HepG2 (cell line): ENCODE data around the gene PHYHIPL. TPM values are rescaled to one million over a fixed set of nuclear protein-coding genes. Genes with fewer than 3 reads are reported as not detected.

ENCODE experiments used
- ATAC-seq: fragments of 200-7000 bp; cut with Tn5 transposase; 3 replicates; pipeline ENCODE4 v1.9.1; 2020; ENCODE audit warnings: mild to moderate bottlenecking, moderate library complexity
- BruUV-seq: library from RNA; stranded (reverse); fragments of 400-500 nt; replicated peaks from 2 replicates; lab custom pipeline; 2021; lab: Mats Ljungman, UMichigan
- CTCF ChIA-PET: fragments of 300-600 bp; formaldehyde crosslinking; extraction: SDS; loops from one replicate; lab custom pipeline; 2021; ENCODE audit warnings: low total read pairs, inconsistent platforms, low intra/inter-chr PET ratio; lab: Yijun Ruan, JAX
- POLR2A ChIA-PET: fragments of 350-600 bp; sonication (Branson Sonifier 250); formaldehyde crosslinking; loops from one replicate; lab custom pipeline; 2020; ENCODE audit warnings: antibody characterized with exemption, inconsistent platforms; lab: Yijun Ruan, JAX
- DNase-seq: peaks from one replicate; pipeline ENCODE4 v3.0.0-alpha.2; 2015; ENCODE audit warnings: low spot score
- FAIRE-seq: peaks from 3 replicates; lab custom pipeline; 2011; peaks lifted over from hg19 to GRCh38; lab: Jason Lieb, UNC
- H2AFZ ChIP-seq: one replicate; pipeline ENCODE4 v1.6.1; 2011; ENCODE audit warnings: low read length, inconsistent platforms
- H3K27ac ChIP-seq: fragments of 300-600 bp; 3 replicates; pipeline ENCODE4 v1.8.0; 2011; ENCODE audit warnings: mixed run types, mild to moderate bottlenecking, mixed read lengths, low read length, inconsistent platforms; ENCODE audit not compliant: insufficient read depth; ENCODE audit errors: extremely low read length
- H3K27me3 ChIP-seq, 2 experiments: fragments of 200-600 bp in 1 of 2; 2 replicates in 1 of 2; 3 replicates in 1 of 2; pipeline versions ENCODE4 v1.6.0 to v1.8.0; 2011; ENCODE audit warnings: low read length in 2 of 2, mild to moderate bottlenecking in 2 of 2, moderate library complexity in 2 of 2, inconsistent platforms in 1 of 2; ENCODE audit not compliant: insufficient read depth in 2 of 2, control insufficient read depth in 1 of 2
- H3K36me3 ChIP-seq, 2 experiments: fragments of 200-600 bp in 1 of 2; replicated peaks in 1 of 2; 2 replicates in 1 of 2; 3 replicates in 1 of 2; pipeline versions ENCODE4 v1.5.1 to v1.8.0; 2011; ENCODE audit warnings: low read length in 2 of 2, inconsistent platforms in 1 of 2; ENCODE audit not compliant: insufficient read depth in 2 of 2, control insufficient read depth in 1 of 2
- H3K4me1 ChIP-seq: 2 replicates; pipeline ENCODE4 v1.5.1; 2012; ENCODE audit warnings: low read length, inconsistent platforms; ENCODE audit not compliant: insufficient read depth
- H3K4me2 ChIP-seq: 2 replicates; pipeline ENCODE4 v1.6.0; 2011; ENCODE audit warnings: low read depth, low read length, inconsistent platforms
- H3K4me3 ChIP-seq, 3 experiments: fragments of 200-600 bp in 1 of 3; sonication (generic), shearing (Covaris generic) in 1 of 3; replicated peaks in 1 of 3; 2 replicates each; pipeline ENCODE4 v1.5.1; 2011 to 2016; ENCODE audit warnings: low read length in 3 of 3, inconsistent platforms in 2 of 3, low read depth in 2 of 3, mild to moderate bottlenecking in 2 of 3, control low read depth in 1 of 3, mixed read lengths in 1 of 3; ENCODE audit not compliant: insufficient read depth in 1 of 3
- H3K79me2 ChIP-seq: one replicate; pipeline ENCODE4 v1.6.1; 2011; ENCODE audit warnings: low read length, inconsistent platforms; ENCODE audit not compliant: insufficient read depth
- H3K9ac ChIP-seq: 2 replicates; pipeline ENCODE4 v1.6.0; 2011; ENCODE audit warnings: mild to moderate bottlenecking, low read depth, low read length, inconsistent platforms; ENCODE audit not compliant: insufficient read depth
- H3K9me3 ChIP-seq: 2 replicates; pipeline ENCODE4 v1.5.1; 2012; ENCODE audit warnings: mild to moderate bottlenecking, low read length
- H4K20me1 ChIP-seq: 2 replicates; pipeline ENCODE4 v1.6.0; 2011; ENCODE audit warnings: inconsistent platforms, mild to moderate bottlenecking, low read length, moderate library complexity; ENCODE audit not compliant: insufficient read depth
- BATF2 ChIP-seq: sonication (generic); formaldehyde crosslinking; IDR thresholded peaks from 2 replicates; pipeline ENCODE4 v1.8.0; 2022; ENCODE audit warnings: mild to moderate bottlenecking, missing genetic modification reagents, moderate library complexity
- CAMTA2 ChIP-seq: sonication (generic); formaldehyde crosslinking; IDR thresholded peaks from 2 replicates; pipeline ENCODE4 v1.4.0; 2020; ENCODE audit warnings: mild to moderate bottlenecking, missing genetic modification reagents, borderline replicate concordance
- CBFB ChIP-seq: sonication (generic); formaldehyde crosslinking; IDR thresholded peaks from 2 replicates; pipeline ENCODE4 v1.4.0; 2020; ENCODE audit warnings: missing genetic modification reagents
- CHD4 ChIP-seq: fragments of 200-600 bp; sonication (generic); IDR thresholded peaks from 2 replicates; pipeline ENCODE4 v1.7.0; 2017; ENCODE audit warnings: mild to moderate bottlenecking, low read length, borderline replicate concordance
- E2F1 ChIP-seq: sonication (generic); formaldehyde crosslinking; IDR thresholded peaks from 2 replicates; pipeline ENCODE4 v1.5.0; 2020; ENCODE audit warnings: missing genetic modification reagents
- GABPB1 ChIP-seq: IDR thresholded peaks from 2 replicates; pipeline ENCODE4 v1.6.1; 2016; ENCODE audit warnings: mild to moderate bottlenecking, missing genetic modification reagents, moderate library complexity, missing compliant biosample characterization
- HNRNPK ChIP-seq: fragments of 200-400 bp; formaldehyde crosslinking; IDR thresholded peaks from 2 replicates; pipeline ENCODE4 v1.6.1; 2018; ENCODE audit warnings: low read length, low read depth, moderate library complexity, mild to moderate bottlenecking; ENCODE audit not compliant: poor library complexity, severe bottlenecking
- HNRNPL ChIP-seq: fragments of 200-400 bp; formaldehyde crosslinking; IDR thresholded peaks from 2 replicates; pipeline ENCODE4 v1.6.1; 2017; ENCODE audit warnings: mild to moderate bottlenecking, low read depth, low read length
- HOXA7 ChIP-seq: sonication (generic); formaldehyde crosslinking; IDR thresholded peaks from 2 replicates; pipeline ENCODE4 v1.8.1; 2022; ENCODE audit warnings: mild to moderate bottlenecking, missing genetic modification reagents, moderate library complexity
- KDM2A ChIP-seq: sonication (generic); formaldehyde crosslinking; IDR thresholded peaks from 2 replicates; pipeline ENCODE4 v1.4.0; 2020; ENCODE audit warnings: low read depth, missing genetic modification reagents, borderline replicate concordance
- MBD4 ChIP-seq: IDR thresholded peaks from 2 replicates; pipeline ENCODE4 v1.6.1; 2012; ENCODE audit warnings: low read length, inconsistent platforms, borderline replicate concordance
- PHF20 ChIP-seq: sonication (generic); formaldehyde crosslinking; IDR thresholded peaks from 2 replicates; pipeline ENCODE4 v1.5.0; 2020; ENCODE audit warnings: mild to moderate bottlenecking, missing genetic modification reagents
- TCF7L2 ChIP-seq: IDR thresholded peaks from 2 replicates; pipeline ENCODE4 v1.6.1; 2011; ENCODE audit warnings: mild to moderate bottlenecking, low read depth, low read length, moderate library complexity
- ZNF460 ChIP-seq: sonication (generic); formaldehyde crosslinking; IDR thresholded peaks from 2 replicates; pipeline ENCODE4 v1.5.1; 2020; ENCODE audit warnings: missing genetic modification reagents, mild to moderate bottlenecking, borderline replicate concordance
- ZNF562 ChIP-seq: sonication (generic); formaldehyde crosslinking; IDR thresholded peaks from 2 replicates; pipeline ENCODE4 v1.8.0; 2022; ENCODE audit warnings: missing genetic modification reagents, borderline replicate concordance
- ZNF777 ChIP-seq: sonication (generic); formaldehyde crosslinking; IDR thresholded peaks from 2 replicates; pipeline ENCODE4 v1.4.0; 2020; ENCODE audit warnings: missing genetic modification reagents
- ZSCAN22 ChIP-seq: sonication (generic); formaldehyde crosslinking; IDR thresholded peaks from 2 replicates; pipeline ENCODE4 v1.4.0; 2020; ENCODE audit warnings: mild to moderate bottlenecking, missing genetic modification reagents
- WGBS: methylation state at CpG from one replicate; pipeline ENCODE4 v1.1.6; 2017; ENCODE audit warnings: low lambda C conversion rate; 5-methylcytosine and 5-hydroxymethylcytosine counted together
- in situ Hi-C: cut with HindIII; loops from 2 replicates; pipeline ENCODE4 v1.10.0; 2017; ENCODE audit warnings: low pct_unique_long_range_greater_than_20kb; ENCODE audit not compliant: extremely low pct_ligation_motif_present
- intact Hi-C: fragments of 100-400 bp; cut with micrococcal nuclease; formaldehyde crosslinking; loops from one replicate; pipeline ENCODE4 v1.10.0; 2022; ENCODE audit not compliant: unreplicated experiment
- polyA plus RNA-seq, 8 experiments: library from polyadenylated mRNA; depleted of rRNA in 3 of 8; stranded (reverse) in 7 of 8; unstranded in 1 of 8; fragments of >200 nt; fragmentation: Illumina TruSeq in 4 of 8; extraction: Trizol in 4 of 8; gene quantifications; 2 replicates each; pipeline versions ENCODE4 v1.2.1 to v1.2.3, GENCODE V29; 2011 to 2016; ENCODE audit warnings: low read depth in 4 of 8, missing spikeins in 1 of 8, mixed read lengths in 1 of 8; ENCODE audit not compliant: insufficient read depth in 1 of 8
- total RNA-seq, 5 experiments: library from RNA; depleted of rRNA; stranded (reverse); fragments of >200 nt; fragmentation: Illumina TruSeq; extraction: Trizol; gene quantifications; 2 replicates each; pipeline ENCODE4 v1.2.3, GENCODE V29; 2016; ENCODE audit warnings: low read depth in 1 of 5

PHYHIPL gene
- total and polyA plus RNA-seq, 2 of the 13 experiments (the other 11 are each of a cell fraction or from before 2014, with no cell fraction given) = 40.6 to 78.5 TPM

DNA sequence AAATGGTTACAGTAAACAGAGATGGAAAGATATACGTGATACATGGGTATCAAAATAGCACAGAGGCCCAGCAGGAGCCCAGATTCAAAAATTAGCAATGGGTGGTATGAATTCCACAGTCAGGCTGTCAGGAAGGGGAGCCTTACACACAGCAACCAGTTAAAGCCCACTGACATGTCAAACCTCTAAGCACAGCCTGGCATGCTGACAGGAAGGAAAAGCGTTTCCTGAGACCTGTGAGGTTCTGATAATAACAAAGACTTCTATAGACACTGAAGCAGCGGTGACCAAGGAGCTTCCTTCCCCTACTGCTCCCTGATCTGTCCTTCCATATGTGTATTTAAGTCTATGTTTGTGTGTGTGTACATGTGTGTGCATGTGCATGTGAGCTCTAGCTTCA, 89.9 kb downstream of the PHYHIPL start:
- TF ChIP-seq PHF20 (CRISPR knock-in tag) (no peak), ZSCAN22 (CRISPR knock-in tag) (no peak), KDM2A (CRISPR knock-in tag) (no peak), E2F1 (CRISPR knock-in tag) (no peak), ZNF460 (CRISPR knock-in tag) (no peak), ZNF777 (no peak), BATF2 (CRISPR knock-in tag) (no peak), ZNF562 (CRISPR knock-in tag) (no peak), HNRNPK (no peak), CAMTA2 (CRISPR knock-in tag) (no peak), MBD4 (no peak), TCF7L2 (no peak), HNRNPL (no peak), GABPB1 (CRISPR knock-in tag) (no peak), HOXA7 (no peak), CBFB (no peak), CHD4 (no peak)
- intact Hi-C loops (no loop called here), in situ Hi-C loops (no loop called here)
- no peaks in the 10 kb centered on the region; a peak in 1 of 5 replicates for H3K36me3 ChIP-seq
- ChIA-PET POLR2A (no interaction called here), CTCF (no interaction called here)
- H3K4me3 ChIP-seq = no peak overlapping the region
- H3K27ac ChIP-seq = no peak overlapping the region
- DNase-seq (no peak), FAIRE-seq (no peak), ATAC-seq (no peak)
- no peak overlapping the region for H3K4me2 ChIP-seq
- no peaks in the 10 kb centered on the region for H3K27me3 ChIP-seq
- no TSS peak for BruUV-seq
- no peak overlapping the region for H3K9ac ChIP-seq
- H3K9me3 ChIP-seq = no peaks in the 10 kb centered on the region
- no peaks in the 10 kb centered on the region for H3K4me1 ChIP-seq
- no peaks in the 10 kb centered on the region for H4K20me1 ChIP-seq
- 100% methylated on average over 3 of the region's 3 CpGs for WGBS
- H2AFZ ChIP-seq = no peak overlapping the region
- no peaks in the 10 kb centered on the region for H3K79me2 ChIP-seq
